ENCODE data around the gene C1orf115.

- TF ChIP-seq, protein P1, sequence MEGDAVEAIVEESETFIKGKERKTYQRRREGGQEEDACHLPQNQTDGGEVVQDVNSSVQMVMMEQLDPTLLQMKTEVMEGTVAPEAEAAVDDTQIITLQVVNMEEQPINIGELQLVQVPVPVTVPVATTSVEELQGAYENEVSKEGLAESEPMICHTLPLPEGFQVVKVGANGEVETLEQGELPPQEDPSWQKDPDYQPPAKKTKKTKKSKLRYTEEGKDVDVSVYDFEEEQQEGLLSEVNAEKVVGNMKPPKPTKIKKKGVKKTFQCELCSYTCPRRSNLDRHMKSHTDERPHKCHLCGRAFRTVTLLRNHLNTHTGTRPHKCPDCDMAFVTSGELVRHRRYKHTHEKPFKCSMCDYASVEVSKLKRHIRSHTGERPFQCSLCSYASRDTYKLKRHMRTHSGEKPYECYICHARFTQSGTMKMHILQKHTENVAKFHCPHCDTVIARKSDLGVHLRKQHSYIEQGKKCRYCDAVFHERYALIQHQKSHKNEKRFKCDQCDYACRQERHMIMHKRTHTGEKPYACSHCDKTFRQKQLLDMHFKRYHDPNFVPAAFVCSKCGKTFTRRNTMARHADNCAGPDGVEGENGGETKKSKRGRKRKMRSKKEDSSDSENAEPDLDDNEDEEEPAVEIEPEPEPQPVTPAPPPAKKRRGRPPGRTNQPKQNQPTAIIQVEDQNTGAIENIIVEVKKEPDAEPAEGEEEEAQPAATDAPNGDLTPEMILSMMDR (conservative IDR thresholded peaks at IDR 0.05; ENCODE audit: low read length), result no peak
- TF ChIP-seq EZH2phosphoT487 (IDR thresholded peaks at IDR 0.05; ENCODE audit: borderline replicate concordance), result no peak
Observed at GRCh38 chr1:220734571-220735326, 44.6 kb downstream of the C1orf115 start.
